Activated CD4-positive, alpha-beta T cell treated with anti-CD3 and anti-CD28 coated beads for 48 hours (primary cell): ENCODE measurements around the gene SAMD1.
A peak's percentile ranks its signal among the peaks of the same experiment; 100 is the strongest.

Experiments
- DNase-seq: peaks from one replicate; pipeline ENCODE4 v3.0.0-alpha.2; 2020

SAMD1 gene

GRCh38 chr19:14112809-14113385 is 22.3 kb upstream of the SAMD1 start:
- no peak for DNase-seq

- DNase-seq, result no peak
These were observed 21.7 kb upstream of the SAMD1 start for GRCh38 chr19:14112051-14112808.

- DNase-seq, result no peak
These were observed 20.9 kb upstream of the SAMD1 start for GRCh38 chr19:14111486-14111885.

GRCh38 chr19:14110650-14111049 is 20.1 kb upstream of the SAMD1 start:
- DNase-seq, result no peak

- no peak for DNase-seq
These were observed 17.3 kb upstream of the SAMD1 start for GRCh38 chr19:14107581-14108461.

- DNase-seq, result no peak
These were observed 16.3 kb upstream of the SAMD1 start for GRCh38 chr19:14106840-14107239.

GRCh38 chr19:14105680-14106079 is 15.1 kb upstream of the SAMD1 start:
- no peak for DNase-seq

- no peak for DNase-seq
These were observed 12.8 kb upstream of the SAMD1 start for GRCh38 chr19:14103310-14103709.

GRCh38 chr19:14102756-14103155 is 12.2 kb upstream of the SAMD1 start:
- DNase-seq, result no peak

GRCh38 chr19:14102102-14102696 is 11.6 kb upstream of the SAMD1 start:
- no peak for DNase-seq

GRCh38 chr19:14101003-14101545 is 10.5 kb upstream of the SAMD1 start:
- no peak for DNase-seq

- no peak for DNase-seq
These were observed 7.1 kb upstream of the SAMD1 start for GRCh38 chr19:14097532-14098151.

- no peak for DNase-seq
These were observed 5.9 kb upstream of the SAMD1 start for GRCh38 chr19:14096272-14096992.

- no peak for DNase-seq
These were observed 4.3 kb upstream of the SAMD1 start for GRCh38 chr19:14094854-14095253.

GRCh38 chr19:14093117-14093823 is 2.7 kb upstream of the SAMD1 start:
- DNase-seq, result no peak

- DNase-seq, result peak; percentile 57
These were observed 1.4 kb upstream of the SAMD1 start for GRCh38 chr19:14091813-14092462.

GRCh38 chr19:14091081-14091812 is 696 bp upstream of the SAMD1 start:
- DNase-seq, result peak; percentile 78

GRCh38 chr19:14089662-14090508 is 666 bp downstream of the SAMD1 start:
- DNase-seq, result peak; percentile 72

GRCh38 chr19:14089412-14089661 is 1.2 kb downstream of the SAMD1 start:
- DNase-seq, result peak; percentile 28
